ENCODE results near the gene FXYD6.

The FXYD6 gene

GRCh38 chr11:117826832-117827231 lies 49.6 kb downstream of the FXYD6 start:
- no peaks in the 10 kb centered on the region for H3K79me2 ChIP-seq (ENCODE audit: insufficient read depth, low read depth)
- no peaks in the 10 kb centered on the region for H3K36me3 ChIP-seq (ENCODE audit: insufficient read depth)
- no peak overlapping the region for H3K4me2 ChIP-seq
- H3K9ac ChIP-seq, result no peak overlapping the region
- no peaks in the 10 kb centered on the region for H3K27me3 ChIP-seq (ENCODE audit: insufficient read depth, low read depth)
- no peak for TF ChIP-seq CTCF (conservative IDR thresholded peaks at IDR 0.05; ENCODE audit: low read depth, low read length)
- H4K20me1 ChIP-seq (ENCODE audit: insufficient read depth), result no peaks in the 10 kb centered on the region
- no peak overlapping the region for H3K4me3 ChIP-seq (IDR thresholded peaks at IDR 0.05; ENCODE audit: insufficient read depth, low read depth, low read length)
- no peak overlapping the region for H2AFZ ChIP-seq (ENCODE audit: low read depth)
- H3K4me1 ChIP-seq (ENCODE audit: low read depth, poor library complexity, severe bottlenecking), result no peaks in the 10 kb centered on the region
- H3K27ac ChIP-seq, result no peak overlapping the region

- Histone ChIP-seq H3K9ac (no peak overlapping the region), H4K20me1 (ENCODE audit: insufficient read depth) (no peaks in the 10 kb centered on the region), H3K27ac (no peak overlapping the region), H2AFZ (ENCODE audit: low read depth) (no peak overlapping the region), H3K27me3 (ENCODE audit: insufficient read depth, low read depth) (no peaks in the 10 kb centered on the region), H3K79me2 (ENCODE audit: insufficient read depth, low read depth) (no peaks in the 10 kb centered on the region), H3K4me1 (ENCODE audit: low read depth, poor library complexity, severe bottlenecking) (no peaks in the 10 kb centered on the region), H3K36me3 (ENCODE audit: insufficient read depth) (no peaks in the 10 kb centered on the region), H3K4me2 (no peak overlapping the region), H3K4me3 (IDR thresholded peaks at IDR 0.05; ENCODE audit: insufficient read depth, low read depth, low read length) (no peak overlapping the region)
- TF ChIP-seq CTCF (conservative IDR thresholded peaks at IDR 0.05; ENCODE audit: low read depth, low read length), result no peak
Measured at GRCh38 chr11:117826190-117826570, 50.3 kb downstream of the FXYD6 start.

GRCh38 chr11:117825538-117826189 lies 50.8 kb downstream of the FXYD6 start:
- no peak overlapping the region for H3K4me2 ChIP-seq
- no peaks in the 10 kb centered on the region for H3K36me3 ChIP-seq (ENCODE audit: insufficient read depth)
- H3K27ac ChIP-seq, result no peak overlapping the region
- no peak overlapping the region for H3K9ac ChIP-seq
- H3K79me2 ChIP-seq (ENCODE audit: insufficient read depth, low read depth), result no peaks in the 10 kb centered on the region
- H3K27me3 ChIP-seq (ENCODE audit: insufficient read depth, low read depth), result no peaks in the 10 kb centered on the region
- H3K4me3 ChIP-seq (IDR thresholded peaks at IDR 0.05; ENCODE audit: insufficient read depth, low read depth, low read length), result no peak overlapping the region
- H3K4me1 ChIP-seq (ENCODE audit: low read depth, poor library complexity, severe bottlenecking), result no peaks in the 10 kb centered on the region
- TF ChIP-seq CTCF (conservative IDR thresholded peaks at IDR 0.05; ENCODE audit: low read depth, low read length), result no peak
- H4K20me1 ChIP-seq (ENCODE audit: insufficient read depth), result no peaks in the 10 kb centered on the region
- no peak overlapping the region for H2AFZ ChIP-seq (ENCODE audit: low read depth)

GRCh38 chr11:117824571-117825537 lies 51.6 kb downstream of the FXYD6 start, which contains the start of gene FXYD2:
Gene FXYD2 (minus strand): TSS chr11:117824744. CDS start chr11:117824678, 66 bp downstream.
- Histone ChIP-seq H3K4me3 (IDR thresholded peaks at IDR 0.05; ENCODE audit: insufficient read depth, low read depth, low read length) (no peak within 1 kb of the TSS), H3K27ac (no peak within 1 kb of the TSS), H3K4me1 (ENCODE audit: low read depth, poor library complexity, severe bottlenecking) (no peaks in the 10 kb centered on the region), H3K9ac (no peak within 1 kb of the TSS), H3K4me2 (no peak within 1 kb of the TSS), H3K27me3 (ENCODE audit: insufficient read depth, low read depth) (no peaks in the 10 kb centered on the region), H2AFZ (ENCODE audit: low read depth) (no peak within 1 kb of the TSS), H3K79me2 (ENCODE audit: insufficient read depth, low read depth) (no peaks in the 10 kb centered on the region), H4K20me1 (ENCODE audit: insufficient read depth) (no peaks in the 10 kb centered on the region), H3K36me3 (ENCODE audit: insufficient read depth) (no peaks in the 10 kb centered on the region)
- no peak for TF ChIP-seq CTCF (conservative IDR thresholded peaks at IDR 0.05; ENCODE audit: low read depth, low read length)

Data from KMS-11 (cell line).